Smooth muscle cell of the brain vasculature (primary cell): ENCODE data around the gene ACSF2.
A peak's percentile ranks its signal among the peaks of the same experiment; 100 is the strongest.
"Not testable (repeated sequence)": the region's sequence is repeated elsewhere in the genome, so short reads cannot be mapped to it uniquely, and the experiment has no call there.

Source experiments
- DNase-seq: peaks from one replicate; pipeline ENCODE4 v3.0.0-alpha.2; 2012; ENCODE audit warnings: low read depth, low spot score

The ACSF2 gene

GRCh38 chr17:50425682-50426471 lies at the start of gene ACSF2:
ACSF2 (plus strand) TSS chr17:50426218; CDS start chr17:50426262, 44 bp downstream.
- no peak for DNase-seq

- DNase-seq: no peak
Measured at GRCh38 chr17:50379351-50380132, 46.5 kb upstream of the ACSF2 start.

DNA sequence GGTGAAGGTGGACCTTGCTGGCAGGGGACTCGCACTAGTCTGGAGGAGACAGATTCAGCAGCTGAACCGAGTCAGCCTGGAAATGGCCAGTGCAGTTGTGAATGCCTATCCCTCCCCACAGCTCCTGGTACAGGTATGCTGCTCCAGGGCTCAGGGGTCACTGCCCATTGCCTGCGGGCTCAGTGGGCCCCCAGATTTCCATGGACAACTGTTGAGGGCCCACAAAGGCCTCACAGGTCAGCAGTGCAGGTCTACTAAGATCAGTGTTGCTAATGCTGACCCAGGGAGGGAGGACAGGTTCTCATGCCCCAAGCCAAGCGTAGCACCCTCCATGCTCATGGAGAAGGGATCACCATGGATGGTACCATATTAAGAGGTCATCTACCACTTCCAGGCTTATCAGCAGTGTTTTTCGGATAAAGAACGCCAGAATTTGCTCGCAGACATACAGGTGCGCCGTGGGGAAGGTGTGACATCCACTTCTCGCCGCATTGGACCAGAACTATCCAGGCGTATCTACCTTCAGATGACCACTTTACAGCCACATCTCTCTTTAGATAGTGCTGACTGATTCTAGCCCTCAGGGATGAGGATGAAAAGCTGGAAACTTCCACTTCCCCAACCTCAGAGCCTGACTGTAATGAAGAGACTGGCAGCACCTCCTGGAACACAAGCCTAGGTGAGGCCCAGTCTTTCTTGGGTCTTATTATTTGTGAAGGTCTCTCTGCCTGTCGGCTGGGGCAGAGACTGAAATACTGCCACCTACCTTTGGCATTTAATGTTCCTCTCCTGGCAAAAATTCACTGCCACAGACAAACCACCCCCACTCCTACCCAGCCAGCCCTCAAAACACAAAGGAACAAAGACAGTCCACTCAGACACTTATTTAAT lies 45.4 kb upstream of the ACSF2 start:
- DNase-seq: no peak

GRCh38 chr17:50381260-50381815 lies 44.7 kb upstream of the ACSF2 start:
- no peak for DNase-seq

GRCh38 chr17:50381920-50382319 lies 44.1 kb upstream of the ACSF2 start:
- no peak for DNase-seq

GRCh38 chr17:50382931-50383330 lies 43.1 kb upstream of the ACSF2 start:
- DNase-seq: no peak

DNA sequence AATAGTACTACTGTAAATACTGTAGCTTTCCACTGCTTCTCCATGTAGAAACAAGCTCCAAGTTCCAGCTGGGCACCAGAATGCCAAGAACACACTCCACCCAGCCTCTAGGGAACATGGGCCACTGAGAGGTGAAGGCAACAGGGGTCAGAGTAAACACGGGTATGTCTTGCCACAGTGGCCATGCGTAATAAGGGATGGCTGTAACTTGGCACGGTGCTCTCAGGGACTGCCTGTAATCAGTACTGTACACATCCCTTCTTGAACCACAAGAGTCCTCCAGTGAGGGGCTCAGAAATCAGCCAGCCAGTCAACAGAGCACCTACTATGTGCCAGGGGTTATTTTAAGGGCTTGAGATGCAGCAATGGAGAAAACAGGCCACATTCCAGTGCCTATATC lies 39.5 kb upstream of the ACSF2 start:
- DNase-seq: no peak

- DNase-seq: no peak
Measured at GRCh38 chr17:50388728-50389127, 37.3 kb upstream of the ACSF2 start.

DNA sequence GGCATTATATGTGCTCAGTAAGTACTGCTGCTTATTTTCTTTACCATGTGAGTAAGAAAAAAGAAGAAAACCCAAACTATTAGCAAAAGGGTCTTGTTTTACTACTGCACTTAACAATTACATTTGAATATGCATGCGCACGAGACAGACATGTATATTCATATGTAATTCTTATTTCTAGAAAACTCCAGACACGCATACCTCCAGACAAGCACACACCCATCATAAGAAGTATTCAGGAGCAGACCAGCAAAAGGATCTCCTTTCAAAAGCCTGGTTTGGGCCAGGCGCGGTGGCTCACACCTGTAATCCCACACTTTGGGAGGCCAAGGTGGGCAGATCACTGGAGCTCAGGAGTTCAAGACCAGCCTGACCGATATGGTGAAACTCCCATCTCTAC lies 36.5 kb upstream of the ACSF2 start:
- DNase-seq: no peak

DNA sequence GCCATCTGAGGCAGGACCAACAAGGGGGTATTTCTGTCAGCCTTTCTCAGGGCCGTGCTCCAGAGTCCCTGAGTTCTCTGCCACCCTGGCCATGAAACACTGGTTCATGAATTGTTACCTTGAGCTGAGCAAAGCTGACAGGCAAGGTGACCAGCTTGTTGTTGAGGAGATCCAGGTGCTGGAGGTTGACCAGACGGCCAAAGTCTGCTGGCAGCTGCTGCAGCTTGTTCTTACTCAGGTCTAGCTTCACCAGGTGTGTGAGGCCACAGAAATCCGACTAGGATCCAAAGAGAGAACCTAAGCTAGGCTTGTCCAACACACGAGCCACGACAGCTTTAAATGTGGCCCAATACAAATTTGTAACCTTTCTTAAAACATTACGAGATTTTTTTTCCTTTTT lies 33.4 kb upstream of the ACSF2 start:
- DNase-seq: no peak

GRCh38 chr17:50393700-50394099 lies 32.3 kb upstream of the ACSF2 start:
- no peak for DNase-seq

- no peak for DNase-seq
Measured at GRCh38 chr17:50394711-50395110, 31.3 kb upstream of the ACSF2 start.

DNA sequence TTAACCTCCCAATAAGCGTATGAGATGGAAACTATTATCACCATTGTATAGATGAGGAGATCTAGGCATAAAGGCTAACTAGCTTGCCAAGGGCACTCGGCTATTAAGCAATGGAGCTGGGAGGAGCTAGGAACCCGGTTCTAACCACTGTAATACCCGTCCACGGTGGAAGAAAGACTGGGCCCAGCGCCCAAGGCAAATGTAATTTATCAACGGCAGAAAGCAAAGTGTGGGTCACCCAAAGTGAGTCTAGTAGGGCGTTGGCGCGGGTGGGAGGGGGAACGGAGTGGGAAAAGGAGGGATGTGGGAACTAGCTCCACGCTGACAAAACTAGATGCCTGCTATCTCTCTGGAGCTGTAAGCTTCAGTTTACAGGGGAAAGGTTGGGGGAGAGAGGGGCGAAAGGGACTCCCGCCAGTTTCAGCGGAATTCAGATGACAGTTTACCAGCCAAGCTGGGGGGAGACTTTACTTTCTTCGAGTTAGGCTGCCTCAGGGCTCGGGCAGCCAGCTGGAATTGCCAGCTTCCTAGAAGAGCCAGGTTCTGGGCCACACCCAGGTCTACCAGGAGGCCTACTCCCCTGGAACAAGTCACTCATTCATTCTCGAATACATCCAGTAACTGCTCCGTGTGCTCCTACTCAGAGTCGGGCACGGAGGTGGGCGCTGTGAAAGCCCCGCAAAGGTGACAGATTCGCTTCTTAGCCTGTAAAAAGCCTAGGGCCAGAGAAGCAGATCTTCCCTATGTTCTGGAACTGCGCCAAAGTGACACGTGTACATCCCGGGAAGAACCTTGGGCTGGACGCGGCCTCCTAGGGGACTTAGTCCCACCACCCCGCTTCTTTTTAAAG lies 29.5 kb upstream of the ACSF2 start:
- peak; percentile 21 for DNase-seq

GRCh38 chr17:50397111-50397918 lies 28.7 kb upstream of the ACSF2 start, which contains the start of gene LRRC59:
LRRC59 (minus strand) TSS chr17:50397523; CDS start chr17:50397317, 206 bp downstream.
- DNase-seq: peak; percentile 50

DNA sequence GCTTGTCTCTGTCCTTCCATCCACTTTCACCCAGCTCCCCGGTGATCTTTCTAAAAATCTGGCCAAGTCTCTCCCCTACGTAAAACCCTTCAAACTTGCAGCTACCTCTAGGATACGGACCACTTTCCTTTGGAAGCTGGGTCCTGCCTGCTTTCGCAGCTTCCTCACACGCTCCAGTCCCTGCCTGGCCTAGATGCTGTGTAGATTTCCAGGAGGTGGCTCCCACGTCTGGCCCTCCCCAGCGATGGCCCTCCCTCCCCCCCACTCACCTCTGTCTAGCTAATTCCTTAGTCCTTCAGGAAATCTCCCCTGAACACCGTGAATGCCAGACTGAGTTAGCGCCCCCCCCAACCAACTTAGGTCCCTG lies 28.1 kb upstream of the ACSF2 start:
- no peak for DNase-seq

- not testable (repeated sequence) for DNase-seq
Measured at GRCh38 chr17:50398672-50399071, 27.3 kb upstream of the ACSF2 start.

DNA sequence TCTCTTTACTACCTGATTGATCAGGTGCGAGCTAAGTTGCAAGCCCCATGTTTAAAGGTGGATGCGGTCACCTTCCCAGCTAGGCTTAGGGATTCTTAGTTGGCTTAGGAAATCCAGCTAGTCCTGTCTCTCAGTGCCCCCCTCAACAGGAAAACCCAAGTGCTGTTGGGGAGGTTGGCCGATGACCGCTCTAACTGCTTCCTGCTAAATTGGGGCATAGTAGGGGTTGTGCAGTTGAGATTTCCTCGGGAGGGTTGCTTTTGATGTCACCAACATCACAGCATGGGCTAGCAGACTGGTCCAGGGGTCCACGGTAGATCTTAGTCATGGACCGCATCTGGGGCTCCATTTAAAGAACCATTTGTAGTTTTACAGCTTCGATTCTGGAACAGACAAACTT lies 26.4 kb upstream of the ACSF2 start:
- not testable (repeated sequence) for DNase-seq

GRCh38 chr17:50405351-50405750 lies 20.7 kb upstream of the ACSF2 start:
- DNase-seq: not testable (repeated sequence)

- no peak for DNase-seq
Measured at GRCh38 chr17:50406578-50406977, 19.4 kb upstream of the ACSF2 start.

- no peak for DNase-seq
Measured at GRCh38 chr17:50407921-50408320, 18.1 kb upstream of the ACSF2 start.
